Upper lobe of left lung (tissue), 4 donors: Measurements from ENCODE around the gene SPATA33.

ENCODE experiments used
- CTCF ChIP-seq, 6 experiments: fragments of 450-650 bp in 4 of 6; fragments of 200-600 bp in 2 of 6; sonication (generic) in 2 of 6; IDR thresholded peaks; one replicate each; pipeline ENCODE4 v1.5.1; 2016 to 2019; ENCODE audit warnings: antibody characterized with exemption in 6 of 6
- POLR2A ChIP-seq, 4 donors: fragments of 450-650 bp; IDR thresholded peaks; one replicate each; pipeline ENCODE4 v1.5.1; 2016 to 2017; ENCODE audit warnings: antibody characterized with exemption in 4 of 4, mild to moderate bottlenecking in 2 of 4

- TF ChIP-seq CTCF (IDR thresholded peaks at IDR 0.05) (no peak), POLR2A (IDR thresholded peaks at IDR 0.05) (no peak)
Measured at GRCh38 chr16:89621698-89622409, 35.8 kb upstream of the SPATA33 start.
